ENCODE data around the gene HOXD10.

The HOXD10 gene

DNA sequence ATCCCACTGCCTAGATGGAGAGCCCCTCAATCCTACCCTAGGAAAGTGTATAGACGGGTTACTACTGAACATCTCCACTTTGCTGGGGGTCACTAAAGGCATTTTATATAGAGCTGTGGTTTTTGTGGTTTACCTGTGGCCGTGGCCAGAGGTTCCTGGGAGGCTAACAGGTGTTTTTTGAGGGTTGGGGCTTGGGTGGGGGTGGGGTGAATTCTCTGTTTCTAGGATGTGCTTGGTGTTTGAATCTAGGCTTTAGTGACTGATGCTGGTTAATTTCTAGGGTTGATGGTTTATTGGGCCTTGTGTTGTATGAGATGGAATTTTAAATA, 20.6 kb downstream of the HOXD10 start:
- no peak for DNase-seq

DNA sequence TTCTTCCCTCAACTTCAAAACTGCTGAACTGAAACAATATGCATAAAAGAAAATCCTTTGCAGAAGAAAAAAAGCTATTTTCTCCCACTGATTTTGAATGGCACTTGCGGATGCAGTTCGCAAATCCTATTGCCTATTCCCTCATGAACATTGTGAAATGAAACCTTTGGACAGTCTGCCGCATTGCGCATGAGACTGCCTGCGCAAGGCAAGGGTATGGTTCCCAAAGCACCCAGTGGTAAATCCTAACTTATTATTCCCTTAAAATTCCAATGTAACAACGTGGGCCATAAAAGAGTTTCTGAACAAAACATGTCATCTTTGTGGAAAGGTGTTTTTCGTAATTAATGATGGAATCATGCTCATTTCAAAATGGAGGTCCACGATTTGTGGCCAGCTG, 21.3 kb downstream of the HOXD10 start:
- DNase-seq = no peak

DNA sequence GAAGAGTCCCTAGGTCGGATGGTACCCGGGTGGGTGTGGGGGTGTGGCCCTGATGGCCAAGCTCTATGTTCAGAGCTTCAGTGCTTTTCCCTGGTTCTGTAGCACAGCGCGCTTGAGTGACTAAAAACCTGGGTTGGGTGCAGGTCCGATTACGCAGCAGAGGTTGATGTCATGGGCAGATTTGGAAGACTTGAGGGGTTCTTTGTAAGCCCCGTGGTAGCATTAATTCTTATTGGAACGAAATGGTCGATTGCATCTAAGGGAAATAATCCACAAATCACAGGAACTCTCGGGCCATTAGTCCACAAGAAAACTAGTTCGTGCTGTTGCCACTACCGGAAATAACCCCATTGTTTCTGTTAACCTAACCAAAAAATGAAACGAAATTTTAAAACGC, 21.9 kb downstream of the HOXD10 start:
- DNase-seq = peak; percentile 41

DNA sequence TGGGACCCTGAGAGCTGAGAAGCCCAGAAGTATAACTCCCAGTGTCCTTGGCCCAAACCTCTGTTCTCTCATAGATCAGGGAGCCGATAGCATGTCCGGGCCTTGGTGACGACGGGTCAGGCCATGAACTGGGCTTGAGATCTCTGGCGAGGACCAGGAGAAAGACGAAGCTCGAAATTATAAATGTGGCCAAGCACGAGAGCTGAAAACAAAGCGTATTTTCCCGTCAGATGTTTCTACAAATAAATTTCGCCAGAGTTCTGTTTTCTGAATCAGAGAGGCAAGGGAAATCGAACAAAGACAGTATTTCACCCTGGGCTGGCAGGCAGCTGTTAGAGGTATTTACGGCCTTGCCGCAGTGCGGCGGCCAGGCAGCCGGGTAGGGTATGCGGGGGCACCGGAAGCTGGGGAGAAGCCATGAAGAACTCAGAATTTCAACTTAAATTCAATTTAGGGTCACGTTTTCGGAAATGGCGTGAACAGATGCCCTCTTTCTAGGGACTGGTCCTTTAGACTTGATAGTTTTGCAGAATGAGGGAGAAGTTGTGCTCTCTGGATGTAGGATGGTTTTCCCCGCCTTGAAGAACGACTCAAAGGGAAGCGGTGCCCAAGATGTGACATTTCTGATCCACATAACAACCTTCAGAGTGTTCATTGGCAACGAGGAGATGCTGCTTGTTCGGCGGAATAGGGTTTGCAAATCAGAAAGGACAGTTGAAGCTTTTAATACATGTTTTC, 22.5 kb downstream of the HOXD10 start:
- DNase-seq = peak; percentile 61

DNA sequence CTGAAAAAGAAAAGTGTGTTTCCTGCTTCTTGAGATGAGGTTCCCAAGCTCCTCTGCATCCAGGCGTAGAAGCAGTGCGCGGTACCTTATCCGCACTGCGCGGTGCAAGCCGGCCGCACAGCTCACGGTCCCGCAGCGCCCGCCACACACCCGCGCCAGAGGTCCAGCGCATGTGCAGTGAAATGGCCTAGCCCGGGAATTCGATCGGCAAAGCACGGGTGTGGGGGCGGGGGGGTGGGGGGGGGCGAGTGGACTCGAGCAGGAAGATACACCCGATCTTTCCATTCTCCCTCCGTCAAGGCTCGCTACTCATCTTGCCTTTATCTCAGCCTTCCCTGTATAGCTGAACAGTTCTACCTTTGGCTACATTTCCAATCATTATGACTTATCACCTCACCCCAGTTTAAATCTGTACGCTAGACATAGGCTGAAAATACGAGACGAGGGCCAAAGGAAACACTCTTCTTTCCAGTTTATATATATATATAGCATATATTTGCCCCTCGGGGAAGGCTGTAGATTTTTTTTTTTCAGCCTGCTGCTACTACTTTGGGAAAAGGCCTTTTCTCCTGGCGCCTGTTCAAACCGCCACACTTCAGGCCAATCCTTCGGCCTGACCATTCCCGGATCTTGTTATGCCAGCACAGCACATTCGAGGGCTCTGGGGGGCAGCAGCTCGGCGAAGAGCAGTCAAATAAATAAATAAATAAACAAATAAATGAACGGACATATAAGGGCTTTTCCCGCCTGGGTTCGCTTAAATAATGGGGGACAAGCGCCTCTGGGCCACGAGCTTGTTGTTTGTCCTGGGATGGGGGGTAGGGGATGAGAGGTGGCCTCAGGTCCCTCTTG, 23.3 kb downstream of the HOXD10 start:
- peak; percentile 84 for DNase-seq

DNA sequence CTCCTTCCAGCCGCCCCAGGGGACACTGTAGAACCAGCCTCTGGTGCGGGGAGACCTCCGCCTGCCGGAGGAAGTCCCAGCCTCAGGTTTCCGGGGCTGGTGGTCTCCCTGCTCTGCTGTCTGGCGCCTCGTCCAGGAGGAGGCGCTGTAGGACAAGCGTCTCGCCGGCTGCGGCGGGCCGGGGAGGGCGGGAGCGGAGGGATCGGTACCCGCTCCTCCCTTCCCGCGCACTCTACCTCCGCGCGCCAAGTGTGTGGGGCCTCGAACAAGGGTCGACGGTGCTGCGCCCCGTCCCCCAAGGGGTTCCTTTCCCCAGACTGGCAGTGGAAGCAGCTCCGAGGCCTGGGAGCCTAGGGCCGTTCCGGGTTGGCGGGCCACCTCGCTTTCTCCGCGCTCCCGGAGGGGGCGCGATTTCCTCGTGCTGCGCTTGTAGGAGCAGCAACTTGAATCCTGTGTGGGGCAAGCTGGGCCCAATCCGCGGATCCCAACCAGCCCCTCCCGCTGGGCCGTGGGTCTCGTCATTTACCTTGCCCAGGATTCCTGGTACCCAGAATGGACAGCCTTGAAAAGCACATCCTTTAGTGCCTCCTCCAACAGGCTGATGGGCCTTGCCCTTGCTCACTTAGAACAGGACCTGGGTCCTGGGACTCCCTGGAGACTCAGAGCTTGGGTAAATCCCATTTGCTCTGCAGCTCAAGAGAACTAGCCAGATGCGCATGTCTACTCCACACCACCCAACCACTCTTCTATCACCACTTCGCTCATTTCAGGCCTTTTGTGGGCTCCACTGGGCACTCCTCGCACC, 24.1 kb downstream of the HOXD10 start:
- DNase-seq = peak; percentile 91

DNA sequence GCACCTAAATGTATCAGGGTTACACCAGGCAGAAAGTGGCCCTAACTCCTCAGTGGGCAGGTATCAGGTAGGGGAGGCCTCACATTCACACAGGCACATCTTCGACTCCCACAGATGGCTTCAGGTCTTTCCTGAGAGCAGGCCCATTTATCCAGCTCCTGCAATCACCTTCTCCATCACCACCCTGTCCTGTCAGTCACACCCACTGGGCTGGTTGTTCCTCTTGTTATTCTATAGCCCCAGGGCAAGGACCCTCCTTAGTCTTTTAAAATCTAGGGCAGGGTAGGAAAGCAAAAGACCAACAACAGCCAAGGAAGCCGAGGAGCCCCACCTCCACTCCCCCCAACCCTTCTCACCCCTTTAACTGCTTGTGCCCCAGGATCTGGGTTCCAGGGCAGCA, 25.7 kb downstream of the HOXD10 start:
- peak; percentile 13 for DNase-seq

DNA sequence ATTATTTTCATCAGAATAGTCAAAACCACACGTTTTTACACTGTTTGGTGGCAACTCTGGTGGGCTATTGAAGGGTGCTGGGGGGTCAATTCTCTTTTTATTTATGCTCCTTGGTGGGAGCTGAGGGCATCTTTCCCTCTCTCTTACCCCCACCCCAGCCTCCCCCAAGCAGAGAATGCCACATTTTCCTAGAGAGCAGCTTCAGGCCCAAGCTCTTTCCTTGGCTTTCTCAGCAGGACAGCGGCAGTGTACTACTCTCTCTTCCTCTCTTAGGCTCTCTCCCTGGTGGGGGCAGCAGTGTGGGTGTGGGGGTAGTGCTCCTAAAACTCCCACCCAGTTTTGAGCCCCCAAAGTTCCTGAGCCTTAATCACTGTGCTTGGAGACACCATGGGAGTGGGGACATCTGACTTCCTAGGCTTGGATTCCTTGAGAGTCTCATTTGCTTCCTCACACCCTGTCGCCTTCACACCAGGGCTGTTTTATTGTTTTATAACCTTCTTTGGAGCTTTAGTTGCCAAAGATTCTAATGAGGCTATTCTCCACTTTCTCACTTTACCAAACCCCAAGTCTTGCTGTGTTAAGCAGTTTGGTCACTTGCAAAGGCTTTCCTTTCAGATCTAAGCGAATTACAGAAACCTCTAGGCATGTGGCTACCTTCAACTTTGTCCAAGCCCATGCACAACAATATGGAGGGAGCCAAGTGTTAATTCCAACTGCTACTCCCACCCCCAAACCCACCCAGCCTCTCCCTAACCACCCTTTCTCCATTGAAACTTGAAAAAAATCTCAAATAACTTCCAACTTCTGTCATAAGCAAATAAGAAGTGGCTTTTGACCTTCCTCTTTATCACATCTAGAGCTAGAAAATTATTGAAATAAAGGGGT, 28.7 kb downstream of the HOXD10 start:
- DNase-seq = peak; percentile 7

DNA sequence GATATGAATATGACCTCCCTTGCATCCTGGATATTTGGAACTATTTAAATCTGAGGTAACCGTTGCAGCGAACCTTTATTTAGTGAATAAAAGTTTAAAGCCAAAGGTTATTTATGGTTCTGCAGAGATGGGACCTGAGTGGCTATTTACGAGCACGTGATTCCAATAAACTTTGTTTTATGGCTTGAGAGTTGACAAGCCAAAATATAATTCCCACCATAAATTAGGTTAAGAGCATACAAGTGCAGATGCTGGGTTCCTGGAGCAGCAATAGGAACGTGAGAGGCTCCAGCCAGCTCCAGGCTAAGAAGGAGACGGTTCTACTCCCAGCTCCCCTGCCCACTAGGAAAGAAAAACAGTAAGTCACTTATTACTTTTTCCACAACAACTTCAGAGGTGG, 29.5 kb downstream of the HOXD10 start:
- DNase-seq = peak; percentile 16

DNA sequence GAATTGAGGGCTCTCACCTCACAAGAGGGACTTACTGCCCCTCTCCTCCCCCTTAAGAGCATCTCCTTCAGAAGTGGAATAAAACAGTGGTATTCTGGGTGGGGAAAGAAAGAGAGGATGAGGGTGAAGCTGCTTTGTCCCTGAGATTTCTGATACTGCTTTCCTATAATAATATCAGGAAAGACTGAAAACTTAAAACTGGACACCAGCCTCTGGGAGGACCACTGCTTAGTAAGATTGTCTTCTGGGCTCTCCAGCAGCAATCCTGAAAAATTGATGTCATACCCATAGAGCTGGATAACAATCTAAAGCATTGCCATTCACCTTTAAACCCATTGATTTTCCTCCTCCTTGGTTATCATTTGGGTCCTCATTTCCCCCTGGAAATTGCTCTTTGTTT, 30.1 kb downstream of the HOXD10 start:
- no peak for DNase-seq

DNA sequence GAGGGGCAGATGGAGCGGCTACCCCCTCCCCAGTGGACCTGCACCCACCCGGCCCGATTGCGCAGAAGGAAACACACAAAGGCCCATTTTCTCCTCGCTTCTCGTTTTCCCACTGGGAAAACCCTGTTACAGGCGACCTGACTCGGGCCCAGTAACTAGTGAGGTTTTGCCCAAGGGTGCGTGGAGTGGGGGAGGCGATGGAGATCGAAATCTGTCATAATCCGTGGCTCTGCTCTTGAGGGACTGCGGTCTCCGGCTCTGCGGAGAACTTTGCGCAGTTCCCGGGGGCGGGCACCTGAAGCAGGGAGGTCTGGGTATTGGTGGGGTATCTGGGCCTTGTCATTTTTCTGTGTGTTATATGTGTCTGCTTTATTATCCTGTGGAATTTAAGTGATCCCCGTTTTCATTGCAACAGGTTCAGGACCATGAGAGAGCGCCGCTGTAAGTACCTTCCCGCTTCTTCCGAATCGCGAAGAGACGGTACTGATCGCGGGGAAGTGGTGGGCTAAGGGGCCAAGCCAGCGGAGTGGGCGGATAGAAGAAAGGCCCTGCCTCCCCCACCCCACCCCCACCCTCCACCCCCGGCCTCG, 30.7 kb downstream of the HOXD10 start:
- peak; percentile 7 for DNase-seq

DNA sequence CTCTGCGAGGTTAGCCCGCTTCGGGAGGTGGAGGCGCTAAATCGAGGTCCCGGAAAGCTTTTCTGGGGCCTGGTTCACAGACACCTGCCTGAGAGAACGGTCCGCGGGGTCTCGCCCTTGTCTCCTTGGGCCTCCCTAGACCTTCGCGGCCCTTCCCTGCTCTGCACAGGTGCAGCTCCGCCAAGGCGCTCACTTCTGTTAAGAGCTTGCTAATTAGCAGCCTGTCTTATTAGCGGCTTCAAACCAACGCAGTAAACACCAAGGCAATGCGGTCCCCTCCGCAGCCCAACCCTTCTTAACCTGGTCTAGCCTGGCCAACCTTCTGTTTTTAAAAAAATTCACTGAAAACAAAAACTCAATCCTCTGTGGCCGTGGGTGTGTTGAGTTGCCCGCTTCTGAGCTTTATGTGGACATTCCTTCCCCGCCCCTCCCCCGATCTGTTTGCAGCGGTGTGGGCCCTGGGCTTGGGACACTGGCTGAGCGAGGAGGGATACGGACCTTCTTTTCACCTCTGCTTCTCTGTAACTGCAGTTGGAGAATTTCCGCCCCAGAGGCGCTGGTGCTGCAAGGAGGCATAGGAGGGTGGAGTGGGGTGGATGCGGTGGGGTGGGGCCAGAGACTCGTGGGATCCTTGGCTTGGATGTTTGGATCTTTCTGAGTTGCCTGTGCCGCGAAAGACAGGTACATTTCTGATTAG, 31.4 kb downstream of the HOXD10 start:
- DNase-seq = peak; percentile 16

DNA sequence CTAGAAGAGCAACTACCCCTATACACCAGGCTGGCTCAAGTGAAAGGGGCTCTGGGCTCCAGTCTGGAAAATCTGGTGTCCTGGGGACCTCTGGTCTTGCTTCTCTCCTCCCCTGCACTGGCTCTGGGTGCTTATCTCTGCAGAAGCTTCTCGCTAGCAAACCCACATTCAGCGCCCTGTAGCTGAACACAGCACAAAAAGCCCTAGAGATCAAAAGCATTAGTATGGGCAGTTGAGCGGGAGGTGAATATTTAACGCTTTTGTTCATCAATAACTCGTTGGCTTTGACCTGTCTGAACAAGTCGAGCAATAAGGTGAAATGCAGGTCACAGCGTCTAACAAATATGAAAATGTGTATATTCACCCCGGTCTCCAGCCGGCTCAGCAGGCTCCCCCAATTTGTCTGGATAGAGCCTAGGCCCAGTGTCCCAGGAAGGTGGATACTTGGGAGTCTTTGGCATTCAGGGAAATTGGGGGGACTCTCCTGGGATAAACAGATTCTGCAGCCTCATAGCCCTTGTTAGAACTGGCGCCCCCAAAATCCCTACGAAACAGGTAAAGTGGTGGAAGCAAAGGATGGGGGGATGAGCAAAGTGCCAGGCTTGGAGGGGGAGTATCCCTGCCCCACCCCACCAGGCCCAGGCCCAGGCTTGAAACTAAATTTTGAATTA, 32.3 kb downstream of the HOXD10 start:
- peak; percentile 16 for DNase-seq

DNA sequence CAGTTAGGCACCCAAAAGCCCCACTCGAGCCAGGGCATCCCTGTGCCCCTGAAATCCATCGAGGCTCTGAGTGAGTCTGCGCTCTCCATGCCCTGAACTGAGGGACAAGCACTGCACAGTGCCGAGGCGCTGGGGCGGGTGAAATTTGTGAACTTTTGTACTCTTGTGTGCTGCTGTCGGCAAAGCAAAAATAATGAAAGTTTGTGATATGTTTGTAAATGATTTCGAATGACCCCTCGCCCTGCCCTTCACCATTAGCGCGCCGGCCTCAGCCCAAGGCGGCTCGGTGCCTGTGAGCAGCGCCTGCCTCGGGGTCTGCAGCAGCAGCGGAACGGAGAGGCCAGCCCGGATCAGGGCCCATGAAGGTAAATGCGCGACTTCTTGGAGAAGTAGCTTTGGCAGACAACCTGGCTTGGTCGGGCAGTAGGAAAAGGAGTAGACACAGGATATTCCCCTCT, 32.9 kb downstream of the HOXD10 start:
- peak; percentile 6 for DNase-seq

DNA sequence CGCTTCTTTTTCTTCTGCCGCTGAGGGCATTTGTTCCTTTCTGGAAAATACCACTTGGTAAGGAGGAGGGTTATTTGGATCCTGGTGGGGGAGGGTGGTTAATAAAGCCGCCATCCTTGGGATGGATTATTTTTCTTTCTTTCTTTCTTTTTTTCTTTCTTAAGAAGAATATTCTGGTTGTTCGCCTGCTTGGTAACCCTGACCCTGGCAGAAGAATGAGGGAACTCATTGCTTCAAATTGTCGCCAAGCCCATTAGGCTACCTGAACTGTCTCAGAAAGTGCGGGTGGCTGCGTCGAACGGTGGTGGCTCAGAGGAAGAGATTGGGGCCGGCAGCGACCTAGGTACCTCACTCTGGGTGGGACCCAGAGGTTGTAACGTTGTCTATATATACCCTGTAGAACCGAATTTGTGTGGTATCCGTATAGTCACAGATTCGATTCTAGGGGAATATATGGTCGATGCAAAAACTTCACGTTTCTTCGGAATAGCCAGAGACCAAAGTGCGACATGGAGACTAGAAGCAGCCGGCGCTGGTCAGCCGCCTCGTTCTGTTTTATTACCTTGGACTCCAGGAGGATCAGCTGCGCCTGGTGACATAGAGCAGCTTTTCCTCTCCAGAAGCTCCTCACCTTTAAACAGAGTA, 33.5 kb downstream of the HOXD10 start:
- DNase-seq = peak; percentile 6

DNA sequence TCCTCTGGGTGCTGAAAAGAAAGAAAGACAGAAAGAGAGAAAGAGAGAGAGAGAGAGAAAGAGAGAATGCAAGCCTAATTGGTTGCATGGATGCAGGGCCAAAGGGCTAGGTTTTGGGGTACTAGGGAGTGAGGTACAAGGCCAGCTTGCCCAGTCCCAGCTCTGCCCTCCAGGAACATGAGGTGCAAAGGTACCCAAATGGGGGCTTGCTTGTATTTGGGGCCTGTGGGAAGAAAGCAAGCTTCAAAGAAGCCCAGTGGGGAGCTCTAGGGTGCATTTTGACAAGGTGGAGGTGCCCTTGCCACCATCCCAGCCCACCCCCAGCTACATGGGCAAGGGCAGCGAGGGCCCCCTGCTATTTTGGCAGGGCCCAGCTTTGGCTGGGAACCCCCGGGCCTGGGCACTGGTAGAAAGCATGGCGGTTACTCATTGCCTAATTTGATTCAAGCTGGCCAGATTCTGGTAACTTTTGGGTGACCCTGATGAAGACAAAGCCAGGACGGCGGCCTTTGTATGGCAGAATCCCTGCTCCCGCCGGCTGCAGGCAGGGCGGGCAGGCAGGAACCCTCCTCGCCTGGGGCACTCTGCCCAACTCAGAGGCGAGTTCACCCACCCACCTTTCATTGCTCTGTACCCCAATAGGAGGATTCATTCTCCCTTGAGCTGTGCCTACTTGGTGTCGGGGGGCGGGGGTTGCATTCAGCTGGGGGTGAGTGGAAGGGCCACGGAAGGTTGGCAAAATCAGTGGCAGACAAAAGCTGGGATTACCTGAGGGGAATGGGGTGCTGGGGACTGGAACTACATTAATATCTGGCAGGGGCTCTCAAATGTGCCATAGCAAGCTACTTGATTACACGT, 34.2 kb downstream of the HOXD10 start:
- peak; percentile 13 for DNase-seq

DNA sequence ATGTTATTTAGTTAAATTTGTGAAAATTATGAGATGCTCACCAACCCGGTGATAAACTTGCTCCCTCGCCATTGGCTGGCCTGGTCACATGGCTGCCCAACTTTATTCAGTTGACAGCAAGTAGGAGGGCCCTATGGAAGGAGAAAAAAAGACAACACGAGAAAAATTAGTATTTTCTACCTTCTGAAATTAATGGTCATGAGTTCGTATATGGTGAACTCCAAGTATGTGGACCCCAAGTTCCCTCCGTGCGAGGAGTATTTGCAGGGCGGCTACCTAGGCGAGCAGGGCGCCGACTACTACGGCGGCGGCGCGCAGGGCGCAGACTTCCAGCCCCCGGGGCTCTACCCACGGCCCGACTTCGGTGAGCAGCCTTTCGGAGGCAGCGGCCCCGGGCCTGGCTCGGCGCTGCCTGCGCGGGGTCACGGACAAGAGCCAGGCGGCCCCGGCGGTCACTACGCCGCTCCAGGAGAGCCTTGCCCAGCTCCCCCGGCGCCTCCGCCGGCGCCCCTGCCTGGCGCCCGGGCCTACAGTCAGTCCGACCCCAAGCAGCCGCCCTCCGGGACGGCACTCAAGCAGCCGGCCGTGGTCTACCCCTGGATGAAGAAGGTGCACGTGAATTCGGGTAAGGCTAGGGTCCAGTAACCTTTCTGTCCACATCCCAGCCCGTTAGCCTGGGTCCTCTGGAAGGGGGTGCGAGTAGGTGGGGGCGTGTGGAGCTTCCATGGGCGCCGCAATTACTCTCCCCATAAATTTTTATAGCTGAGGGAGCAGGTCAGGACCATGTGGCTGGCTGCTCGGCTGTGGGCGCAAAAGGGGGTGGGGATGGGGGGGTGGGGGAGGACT, 35.1 kb downstream of the HOXD10 start, which contains the start of gene HOXD4:
TSS of gene HOXD4 (plus strand) at position 109 of the 846 bp plus-strand sequence. CDS start at position 193, 84 bp downstream.
- DNase-seq = peak; percentile 24

Measured in left hindlimb (tissue), 1 donor.